Gastroesophageal sphincter (tissue), 4 donors: ENCODE results near the gene EEF1AKMT1. TPM values are rescaled to one million over a fixed set of nuclear protein-coding genes. Genes with fewer than 3 reads are reported as not detected.
A peak's percentile ranks its signal among the peaks of the same experiment; 100 is the strongest.

Experiments used
- ATAC-seq: fragments of 150-250 bp; one replicate; pipeline ENCODE4 v1.9.1; 2016; ENCODE audit warnings: mild to moderate bottlenecking, moderate library complexity
- H3K27ac ChIP-seq, 4 donors: fragments of 200-600 bp; sonication (generic) in 3 of 4; 1 replicate in 3 of 4; 2 replicates in 1 of 4; pipeline ENCODE4 v1.5.1; 2016 to 2019
- H3K27me3 ChIP-seq: fragments of 200-600 bp; sonication (generic); one replicate; pipeline ENCODE4 v1.5.1; 2019
- H3K36me3 ChIP-seq, 2 donors: fragments of 200-600 bp; sonication (generic); one replicate each; pipeline ENCODE4 v1.5.1; 2019; ENCODE audit warnings: control low read depth in 1 of 2
- H3K4me1 ChIP-seq, 3 donors: fragments of 200-600 bp; sonication (generic); 1 replicate in 2 of 3; 2 replicates in 1 of 3; pipeline ENCODE4 v1.5.1; 2016 to 2019; ENCODE audit warnings: control low read depth in 2 of 3
- H3K4me3 ChIP-seq, 2 donors: fragments of 200-600 bp; sonication (generic); one replicate each; pipeline ENCODE4 v1.5.1; 2019; ENCODE audit warnings: mild to moderate bottlenecking in 1 of 2, moderate library complexity in 1 of 2
- H3K9me3 ChIP-seq, 3 donors: fragments of 200-600 bp; sonication (generic); one replicate each; pipeline ENCODE4 v1.5.1; 2017 to 2019; ENCODE audit warnings: control low read depth in 2 of 3
- EP300 ChIP-seq: sonication (generic); formaldehyde crosslinking; IDR thresholded peaks from one replicate; pipeline ENCODE4 v1.6.1; 2017; ENCODE audit warnings: antibody characterized with exemption, mild to moderate bottlenecking
- POLR2A ChIP-seq, 2 donors: fragments of 450-650 bp; IDR thresholded peaks; one replicate each; pipeline ENCODE4 v1.6.1; 2017; ENCODE audit warnings: antibody characterized with exemption in 2 of 2, mild to moderate bottlenecking in 2 of 2, moderate library complexity in 1 of 2
- POLR2AphosphoS5 ChIP-seq: sonication (generic); formaldehyde crosslinking; IDR thresholded peaks from one replicate; pipeline ENCODE4 v1.6.1; 2017; ENCODE audit warnings: antibody characterized with exemption
- WGBS, 2 donors: methylation state at CpG; one replicate each; pipeline ENCODE4 v1.1.5; 2018; ENCODE audit warnings: low coverage in 1 of 2; 5-methylcytosine and 5-hydroxymethylcytosine counted together
- total RNA-seq, 4 donors: library from RNA; depleted of rRNA; stranded (reverse); fragments of >200 nt; gene quantifications; one replicate each; pipeline ENCODE4 v1.1.0, GENCODE V29; 2016
- TF ChIP-seq, protein P1 (sequence below), 4 experiments: fragments of 200-600 bp in 2 of 4; fragments of 450-650 bp in 2 of 4; sonication (generic) in 1 of 4; IDR thresholded peaks; one replicate each; pipeline ENCODE4 v1.5.1; 2017 to 2019; ENCODE audit warnings: antibody characterized with exemption in 4 of 4, mild to moderate bottlenecking in 2 of 4, moderate library complexity in 2 of 4

The EEF1AKMT1 gene
- total RNA-seq, 4 donors from 2014 or later, result 13.5 to 39.2 (median 20.3) TPM

DNA sequence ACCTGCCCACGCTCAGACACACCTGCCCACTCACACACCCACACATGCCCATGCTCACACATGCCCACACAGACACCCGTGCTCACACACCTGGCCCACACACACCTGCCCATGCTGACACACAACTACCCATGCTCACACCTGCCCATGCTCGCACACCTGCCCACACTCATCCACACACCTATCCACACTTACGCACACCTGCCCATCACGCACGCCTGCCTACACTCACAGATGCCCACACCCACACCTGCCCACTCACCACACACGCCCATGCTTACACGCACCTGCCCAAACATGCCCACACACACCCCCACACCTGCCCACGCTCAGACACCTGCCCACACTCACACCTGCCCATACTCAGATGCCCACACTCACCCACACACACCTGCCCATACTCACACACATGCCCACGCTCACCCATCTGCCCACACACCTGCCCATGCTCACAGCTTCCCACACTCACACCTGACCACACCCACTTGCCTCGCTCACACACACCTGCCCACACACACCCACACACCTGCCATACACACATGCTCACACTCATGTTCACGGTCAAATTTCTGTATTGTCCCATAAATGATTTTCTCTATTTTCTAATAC, 54.7 kb downstream of the EEF1AKMT1 start:
- ATAC-seq, result no peak
- H3K4me3 ChIP-seq, result no peak overlapping the region
- H3K9me3 ChIP-seq, result no peaks in the 10 kb centered on the region
- H3K36me3 ChIP-seq, result no peaks in the 10 kb centered on the region
- peaks cover 0 to 29% (median 6%) of the 10 kb centered on the region in 3 donors for H3K4me1 ChIP-seq
- H3K27ac ChIP-seq, result no peak overlapping the region
- H3K27me3 ChIP-seq, result no peaks in the 10 kb centered on the region
- WGBS, 2 donors, result 89 to 93% methylated on average over 8 to 12 of the region's 12 CpGs
- TF ChIP-seq EP300 (no peak), POLR2A (IDR thresholded peaks at IDR 0.05) (no peak), POLR2AphosphoS5 (no peak)
- TF ChIP-seq, protein P1, sequence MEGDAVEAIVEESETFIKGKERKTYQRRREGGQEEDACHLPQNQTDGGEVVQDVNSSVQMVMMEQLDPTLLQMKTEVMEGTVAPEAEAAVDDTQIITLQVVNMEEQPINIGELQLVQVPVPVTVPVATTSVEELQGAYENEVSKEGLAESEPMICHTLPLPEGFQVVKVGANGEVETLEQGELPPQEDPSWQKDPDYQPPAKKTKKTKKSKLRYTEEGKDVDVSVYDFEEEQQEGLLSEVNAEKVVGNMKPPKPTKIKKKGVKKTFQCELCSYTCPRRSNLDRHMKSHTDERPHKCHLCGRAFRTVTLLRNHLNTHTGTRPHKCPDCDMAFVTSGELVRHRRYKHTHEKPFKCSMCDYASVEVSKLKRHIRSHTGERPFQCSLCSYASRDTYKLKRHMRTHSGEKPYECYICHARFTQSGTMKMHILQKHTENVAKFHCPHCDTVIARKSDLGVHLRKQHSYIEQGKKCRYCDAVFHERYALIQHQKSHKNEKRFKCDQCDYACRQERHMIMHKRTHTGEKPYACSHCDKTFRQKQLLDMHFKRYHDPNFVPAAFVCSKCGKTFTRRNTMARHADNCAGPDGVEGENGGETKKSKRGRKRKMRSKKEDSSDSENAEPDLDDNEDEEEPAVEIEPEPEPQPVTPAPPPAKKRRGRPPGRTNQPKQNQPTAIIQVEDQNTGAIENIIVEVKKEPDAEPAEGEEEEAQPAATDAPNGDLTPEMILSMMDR (IDR thresholded peaks at IDR 0.05), result no peak

DNA sequence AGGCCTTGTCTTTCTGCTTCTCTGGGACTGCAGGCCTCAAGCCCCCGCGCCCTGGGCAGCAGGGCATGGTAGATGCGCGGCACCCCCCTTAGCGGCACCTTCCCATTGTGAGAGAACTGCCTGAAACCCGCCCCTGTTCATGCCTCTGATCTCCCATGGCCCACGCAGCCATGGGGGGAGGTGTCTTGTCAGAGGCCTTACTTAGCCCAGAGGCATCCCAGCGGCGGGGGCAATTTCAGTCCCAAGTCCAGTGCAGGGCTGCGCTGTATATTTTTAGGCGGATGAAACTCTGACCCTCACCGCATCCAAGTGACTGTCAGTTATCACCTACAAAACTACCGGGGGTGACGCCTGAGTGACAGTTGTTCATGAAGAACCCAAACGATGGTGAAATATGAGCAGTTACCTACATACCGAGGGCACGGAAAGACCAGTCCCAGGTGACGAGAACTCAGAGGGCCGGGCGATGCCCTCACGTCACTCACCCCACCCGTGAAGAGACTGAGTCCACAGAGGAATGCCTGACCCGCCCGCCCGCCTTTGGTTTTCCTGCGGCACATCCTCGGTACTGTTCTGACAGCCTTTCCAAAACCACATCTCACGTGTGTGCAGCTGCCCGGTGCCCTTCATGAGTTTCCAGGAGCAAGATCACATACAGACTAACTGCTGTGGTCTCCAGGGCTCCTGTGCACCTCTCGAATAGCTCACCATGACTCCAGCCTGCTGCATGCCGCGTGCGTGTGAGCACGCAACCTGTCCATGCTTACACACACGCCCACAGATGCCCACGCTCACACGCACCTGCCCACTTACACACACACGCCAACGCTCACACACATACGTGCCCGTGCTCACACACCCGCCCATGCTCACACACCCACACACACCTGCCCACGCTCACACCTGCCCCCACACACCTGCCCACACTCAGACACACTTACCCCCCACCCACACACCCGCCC, 55.9 kb downstream of the EEF1AKMT1 start:
- no peak overlapping the region for H3K27ac ChIP-seq
- H3K4me3 ChIP-seq, result no peak overlapping the region
- H3K4me1 ChIP-seq, result peaks cover 0 to 41% (median 18%) of the 10 kb centered on the region in 3 donors
- WGBS, 2 donors, result 91 to 95% methylated on average over 17 to 31 of the region's 44 CpGs
- no peak for TF ChIP-seq POLR2A (IDR thresholded peaks at IDR 0.05)
- TF ChIP-seq POLR2AphosphoS5, result no peak
- no peak for TF ChIP-seq EP300
- TF ChIP-seq, protein P1 (IDR thresholded peaks at IDR 0.05), result no peak
- no peaks in the 10 kb centered on the region for H3K36me3 ChIP-seq
- H3K9me3 ChIP-seq, result no peaks in the 10 kb centered on the region
- no peaks in the 10 kb centered on the region for H3K27me3 ChIP-seq
- ATAC-seq, result no peak

- WGBS, 2 donors, result 90 to 100% methylated on average over 3 to 4 of the region's 15 CpGs
- TF ChIP-seq EP300 (no peak), POLR2A (IDR thresholded peaks at IDR 0.05) (no peak), POLR2AphosphoS5 (no peak)
- TF ChIP-seq, protein P1 (IDR thresholded peaks at IDR 0.05), result no peak
- Histone ChIP-seq H3K27ac (no peak overlapping the region), H3K4me3 (no peak overlapping the region), H3K9me3 (no peaks in the 10 kb centered on the region), H3K4me1 (peaks cover 0 to 44% (median 18%) of the 10 kb centered on the region in 3 donors), H3K27me3 (no peaks in the 10 kb centered on the region), H3K36me3 (no peaks in the 10 kb centered on the region)
- ATAC-seq, result no peak
Measured at GRCh38 chr13:20716951-20717350, 56.8 kb downstream of the EEF1AKMT1 start.

DNA sequence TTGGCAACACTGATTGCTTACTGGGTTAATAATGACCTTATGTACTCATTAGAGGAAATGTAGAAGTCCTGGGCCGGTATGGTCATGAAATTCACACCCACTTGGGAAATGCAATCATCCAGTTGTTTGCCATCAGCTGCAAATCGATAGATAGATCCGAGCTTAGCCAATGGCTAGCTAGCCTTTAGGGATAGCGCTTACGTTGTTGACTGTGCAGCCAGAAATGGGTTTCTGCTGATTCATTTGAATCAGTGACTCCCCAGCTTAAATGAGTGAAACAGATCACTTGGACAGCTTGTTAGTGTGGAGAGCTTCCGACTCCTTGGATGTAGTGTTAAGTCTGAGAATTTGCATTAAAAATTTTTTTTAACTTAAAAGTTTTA, 58.4 kb downstream of the EEF1AKMT1 start:
- Histone ChIP-seq H3K36me3 (no peaks in the 10 kb centered on the region), H3K4me1 (peaks cover 0 to 34% (median 15%) of the 10 kb centered on the region in 3 donors), H3K27ac (peak overlapping the region in 3 of 4 donors; percentile 70 to 81 (median 79)), H3K27me3 (no peaks in the 10 kb centered on the region), H3K4me3 (no peak overlapping the region), H3K9me3 (no peaks in the 10 kb centered on the region)
- TF ChIP-seq EP300 (no peak), POLR2AphosphoS5 (no peak), POLR2A (IDR thresholded peaks at IDR 0.05) (no peak)
- TF ChIP-seq, protein P1 (IDR thresholded peaks at IDR 0.05), result no peak
- 75 to 84% methylated on average over 4 to 6 of the region's 6 CpGs for WGBS, 2 donors
- ATAC-seq, result no peak
